Activated CD4-positive, alpha-beta T cell treated with anti-CD3 and anti-CD28 coated beads, Interleukin-2, amount 10 ng/mL, durations not matched to agents 7 days and 5 days (primary cell): ENCODE data around the gene COMTD1. TPM values are rescaled to one million over a fixed set of nuclear protein-coding genes. Genes with fewer than 3 reads are reported as not detected.
A peak's percentile ranks its signal among the peaks of the same experiment; 100 is the strongest.
"Not testable (repeated sequence)": the region's sequence is repeated elsewhere in the genome, so short reads cannot be mapped to it uniquely, and the experiment has no call there.

Source experiments
- CTCF ChIA-PET: fragments of 350-600 bp; sonication (Branson Sonifier 250); formaldehyde crosslinking; loops from one replicate; lab custom pipeline; 2021; ENCODE audit warnings: antibody characterized with exemption; lab: Charles Lee
- POLR2A ChIA-PET: fragments of 350-600 bp; sonication (Branson Sonifier 250); formaldehyde crosslinking; loops from one replicate; lab custom pipeline; 2021; ENCODE audit warnings: antibody characterized with exemption; lab: Charles Lee
- DNase-seq: peaks from one replicate; pipeline ENCODE4 v3.0.0-alpha.2; 2020
- H3K27ac Mint-ChIP-seq: one replicate; pipeline ENCODE4 v1.8.0; 2021; ENCODE audit warnings: mild to moderate bottlenecking, moderate library complexity, mixed read lengths
- H3K27me3 Mint-ChIP-seq: one replicate; pipeline ENCODE4 v1.8.0; 2021; ENCODE audit warnings: mixed read lengths
- H3K36me3 Mint-ChIP-seq: one replicate; pipeline ENCODE4 v1.8.0; 2021; ENCODE audit warnings: low read depth, mixed read lengths
- H3K4me1 Mint-ChIP-seq: one replicate; pipeline ENCODE4 v1.8.0; 2021; ENCODE audit warnings: mixed read lengths
- H3K4me3 Mint-ChIP-seq: one replicate; pipeline ENCODE4 v1.8.0; 2021; ENCODE audit warnings: mild to moderate bottlenecking, moderate library complexity, mixed read lengths
- H3K9me3 Mint-ChIP-seq: one replicate; pipeline ENCODE4 v1.8.0; 2021; ENCODE audit warnings: mixed read lengths
- total RNA-seq, 2 experiments: library from RNA; stranded (reverse); gene quantifications; one replicate each; pipeline ENCODE4 v1.2.3, GENCODE V29; 2021

The COMTD1 gene
- total RNA-seq, 2 experiments from 2014 or later, result 27.3 to 44.7 TPM

DNA sequence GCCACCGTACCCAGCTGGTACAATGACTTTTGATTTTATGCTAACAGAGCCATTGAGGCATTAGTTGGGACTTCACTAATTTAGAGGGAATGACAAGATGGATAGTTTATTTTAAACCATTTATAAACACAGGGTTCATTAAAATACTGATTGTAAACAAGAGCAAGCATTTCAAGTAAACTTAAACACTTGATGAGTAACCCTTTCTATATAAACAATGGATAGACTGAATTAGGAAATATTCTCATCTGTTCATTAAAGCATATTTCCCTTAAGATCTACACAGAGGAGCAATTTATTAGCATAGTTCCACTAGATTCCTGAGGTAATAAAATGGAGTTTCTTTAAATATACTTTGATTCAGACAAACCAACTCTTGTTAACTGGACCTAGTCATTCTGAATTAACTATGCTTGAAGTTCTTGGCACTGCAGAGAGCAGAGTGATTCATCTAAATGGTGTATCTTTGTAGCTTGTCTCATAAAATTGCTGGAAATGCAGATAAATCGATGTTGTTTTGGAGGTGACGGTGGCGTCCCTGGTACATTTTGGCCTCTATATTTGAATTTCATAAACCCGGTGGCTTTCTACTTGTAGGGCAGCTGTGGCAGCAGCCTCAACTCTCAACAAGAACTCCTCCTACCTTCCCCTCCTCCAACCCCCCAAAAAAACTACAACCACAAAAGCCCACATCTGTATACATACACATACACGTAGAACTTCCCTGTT is 40.6 kb downstream of the COMTD1 start:
- no peak for DNase-seq
- POLR2A ChIA-PET, result no interaction called here
- peaks cover 2% of the 10 kb centered on the region for H3K4me1 Mint-ChIP-seq
- CTCF ChIA-PET, result interaction anchor here (1.1 to 3.7 kb wide), 3 partner anchors 9 to 15 kb away, joined by 3 to 16 read pairs (median 7); no protein-coding TSS in a partner anchor
- peaks cover 3% of the 10 kb centered on the region for H3K36me3 Mint-ChIP-seq
- no peaks in the 10 kb centered on the region for H3K9me3 Mint-ChIP-seq
- H3K27me3 Mint-ChIP-seq, result no peaks in the 10 kb centered on the region
- no peak overlapping the region for H3K4me3 Mint-ChIP-seq
- H3K27ac Mint-ChIP-seq, result no peak overlapping the region

DNA sequence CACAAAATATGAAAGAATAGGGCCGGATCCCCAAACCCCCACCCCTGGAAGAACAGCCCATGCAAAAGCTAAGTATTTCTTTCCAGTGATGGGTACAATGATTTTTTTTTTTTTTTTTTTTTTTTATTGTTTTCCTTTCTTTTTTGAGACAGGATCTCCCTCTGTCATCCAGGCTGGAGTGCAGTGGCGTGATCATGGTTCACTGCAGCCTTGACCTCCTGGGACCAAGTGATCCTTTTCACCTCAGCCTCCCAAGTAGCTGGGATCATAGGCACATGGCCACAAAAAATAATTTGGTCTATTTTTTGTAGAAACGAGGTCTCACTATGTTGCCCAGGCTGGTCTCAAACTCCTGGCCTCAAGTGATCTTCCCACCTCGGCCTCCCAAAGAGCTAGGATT is 41.1 kb downstream of the COMTD1 start:
- CTCF ChIA-PET, result interaction anchor here (0.6 to 3.7 kb wide), 3 partner anchors 9 to 12 kb away, joined by 3 to 16 read pairs (median 5); no protein-coding TSS in a partner anchor
- POLR2A ChIA-PET, H3K27me3 Mint-ChIP-seq, H3K4me3 Mint-ChIP-seq, H3K27ac Mint-ChIP-seq, H3K36me3 Mint-ChIP-seq, H3K9me3 Mint-ChIP-seq, H3K4me1 Mint-ChIP-seq, DNase-seq: not testable (repeated sequence)

DNA sequence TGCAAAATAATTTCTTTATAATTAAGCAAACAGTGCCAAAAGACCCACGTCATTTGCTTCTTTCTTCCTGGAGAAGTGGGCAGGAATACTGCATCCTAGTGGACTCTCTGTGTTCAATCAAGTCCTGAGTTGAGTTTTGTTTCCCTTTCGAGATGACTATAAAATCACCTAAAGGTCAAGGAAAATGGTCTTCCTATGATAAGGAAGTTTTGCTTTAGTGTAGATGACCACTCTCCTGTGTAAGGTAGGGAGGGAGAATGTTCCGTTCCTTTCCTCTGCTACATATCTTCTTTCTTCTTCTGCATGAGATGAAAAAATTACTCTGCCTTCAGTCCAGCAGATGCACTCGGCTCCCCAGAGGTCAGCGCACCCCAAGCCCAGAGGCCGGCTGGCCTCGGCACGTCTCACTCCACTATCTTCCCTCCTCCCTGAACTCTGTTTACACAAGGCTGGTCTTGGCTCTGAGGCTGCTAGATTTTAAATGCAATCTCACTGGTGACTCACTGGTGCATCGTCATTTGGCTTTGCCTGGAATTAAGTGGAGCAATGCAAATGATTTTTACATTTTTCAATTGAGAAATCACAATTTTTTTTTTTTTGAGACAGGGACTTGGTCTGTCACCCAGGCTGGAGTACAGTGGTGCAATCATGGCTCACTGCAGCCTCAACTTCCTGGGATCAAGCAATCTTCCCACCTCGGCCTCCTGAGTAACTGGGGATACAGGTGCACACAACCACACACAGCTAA is 43.8 kb downstream of the COMTD1 start:
- POLR2A ChIA-PET, result no interaction called here
- DNase-seq, result no peak
- Mint-ChIP-seq H3K27ac (no peak overlapping the region), H3K36me3 (peaks cover 3% of the 10 kb centered on the region), H3K27me3 (no peaks in the 10 kb centered on the region), H3K9me3 (no peaks in the 10 kb centered on the region), H3K4me1 (peaks cover 13% of the 10 kb centered on the region), H3K4me3 (no peak overlapping the region)
- CTCF ChIA-PET, result interaction anchor here (1.0 kb wide), 1 partner anchor 14 kb away, joined by 4 read pairs; no protein-coding TSS in a partner anchor

DNA sequence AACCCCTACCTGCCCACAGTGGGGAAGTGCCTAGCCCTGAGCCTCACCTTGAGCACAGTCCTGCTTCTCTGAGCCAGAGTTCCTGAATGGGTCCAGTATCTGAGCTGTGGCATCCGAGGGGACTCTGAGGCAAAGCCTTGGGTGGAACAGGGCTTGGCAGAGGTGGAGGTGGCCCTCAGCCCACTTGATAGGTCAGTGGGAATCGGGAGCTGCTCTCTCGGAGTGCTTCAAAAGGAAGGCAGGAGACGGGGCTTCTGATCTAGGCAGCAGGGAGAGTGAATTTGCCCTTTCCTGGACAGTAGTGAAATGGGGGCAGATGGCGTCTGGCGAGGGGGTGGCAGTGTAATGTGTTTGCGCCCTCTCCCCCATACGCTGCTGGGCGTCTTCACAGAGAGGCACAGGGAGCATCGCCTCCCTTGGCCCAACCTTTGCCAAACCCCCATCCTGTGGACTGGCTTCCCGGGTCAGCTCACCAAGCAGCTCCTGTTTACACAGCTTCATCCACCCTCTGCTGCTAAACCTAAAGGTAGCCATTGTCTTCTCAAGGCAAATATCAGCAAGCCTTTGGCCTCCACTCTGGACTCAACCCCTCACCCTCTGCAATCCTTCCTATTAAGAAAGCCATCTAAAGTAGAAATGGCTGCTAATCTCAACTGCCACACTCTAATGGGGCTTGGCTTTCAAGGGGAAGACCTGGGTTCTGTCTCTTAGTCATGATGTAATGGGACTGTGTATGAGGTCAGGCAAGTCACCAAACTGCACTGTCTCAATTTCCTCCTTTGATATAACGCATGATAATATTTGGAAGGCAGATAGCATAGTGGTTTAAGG is 46.3 kb downstream of the COMTD1 start:
- Mint-ChIP-seq H3K36me3 (no peaks in the 10 kb centered on the region), H3K27ac (no peak overlapping the region), H3K9me3 (no peaks in the 10 kb centered on the region), H3K27me3 (no peaks in the 10 kb centered on the region), H3K4me1 (peaks cover 17% of the 10 kb centered on the region), H3K4me3 (no peak overlapping the region)
- DNase-seq, result no peak
- ChIA-PET POLR2A (no interaction called here), CTCF (interaction anchor here (1.5 to 2.8 kb wide), 4 partner anchors 9 to 46 kb away, joined by 3 to 14 read pairs (median 6); partner anchors contain the start of gene COMTD1)

DNA sequence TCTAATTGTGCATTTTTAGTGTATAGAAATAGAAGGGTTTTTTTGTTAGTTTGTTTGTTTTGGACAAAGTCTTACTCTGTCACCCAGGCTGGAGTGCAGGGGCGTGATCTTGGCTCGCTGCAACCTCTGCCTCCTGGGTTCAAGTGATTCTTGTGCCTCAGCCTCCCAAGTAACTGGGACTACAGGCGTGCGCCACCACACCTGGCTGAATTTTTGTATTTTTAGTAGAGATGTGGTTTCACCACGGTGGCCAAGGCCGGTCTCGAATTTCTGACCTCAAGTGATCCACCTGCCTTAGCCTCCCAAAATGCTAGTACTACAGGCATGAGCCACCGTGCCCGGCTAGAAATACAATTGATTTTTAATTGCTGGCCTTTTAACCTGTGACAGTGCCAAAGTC is 47.2 kb downstream of the COMTD1 start:
- not testable (repeated sequence) for H3K27me3 Mint-ChIP-seq, H3K4me3 Mint-ChIP-seq, H3K9me3 Mint-ChIP-seq, DNase-seq, H3K36me3 Mint-ChIP-seq
- ChIA-PET POLR2A (interaction anchor here (0.9 to 1.0 kb wide), 3 partner anchors 23 to 47 kb away, joined by 4 read pairs; partner anchors contain the start of gene COMTD1), CTCF (interaction anchor here (0.7 to 2.8 kb wide), 13 partner anchors 10 to 47 kb away, joined by 3 to 32 read pairs (median 7); partner anchors contain the start of genes COMTD1 and VDAC2)
- Mint-ChIP-seq H3K4me1 (peaks cover 17% of the 10 kb centered on the region), H3K27ac (peak overlapping the region; percentile 89)

DNA sequence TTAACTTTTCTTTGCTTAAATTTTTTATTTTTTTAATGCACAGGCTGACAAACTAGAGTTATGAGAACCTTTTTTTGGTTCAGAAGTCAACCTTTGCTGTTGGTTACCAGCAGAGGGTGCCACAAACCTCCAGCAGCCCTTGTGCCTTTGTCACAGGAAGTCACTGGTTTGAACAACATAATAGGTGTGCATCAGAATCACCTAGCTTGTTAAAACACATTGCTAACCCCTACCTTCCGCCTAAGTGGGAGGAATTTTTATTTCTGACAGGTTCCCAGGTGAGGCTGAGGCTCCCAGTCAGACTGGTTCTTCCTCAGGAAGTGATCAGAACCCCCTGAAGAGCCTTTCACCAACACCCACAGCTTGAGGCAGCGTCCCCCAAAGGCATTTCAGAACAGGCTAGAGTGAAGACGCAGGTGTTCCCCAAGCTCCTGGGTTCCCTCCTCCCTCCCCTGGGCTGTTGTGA is 47.8 kb downstream of the COMTD1 start:
- Mint-ChIP-seq H3K36me3 (no peaks in the 10 kb centered on the region), H3K4me3 (no peak overlapping the region), H3K27ac (peak overlapping the region; percentile 89), H3K27me3 (no peaks in the 10 kb centered on the region), H3K9me3 (no peaks in the 10 kb centered on the region), H3K4me1 (peaks cover 17% of the 10 kb centered on the region)
- CTCF ChIA-PET, result interaction anchor here (0.7 to 2.8 kb wide), 14 partner anchors 10 to 47 kb away, joined by 3 to 32 read pairs (median 6); partner anchors contain the start of genes COMTD1 and VDAC2
- DNase-seq, result peak; percentile 83
- POLR2A ChIA-PET, result interaction anchor here (0.9 to 1.0 kb wide), 3 partner anchors 24 to 48 kb away, joined by 4 read pairs; partner anchors contain the start of gene COMTD1

DNA sequence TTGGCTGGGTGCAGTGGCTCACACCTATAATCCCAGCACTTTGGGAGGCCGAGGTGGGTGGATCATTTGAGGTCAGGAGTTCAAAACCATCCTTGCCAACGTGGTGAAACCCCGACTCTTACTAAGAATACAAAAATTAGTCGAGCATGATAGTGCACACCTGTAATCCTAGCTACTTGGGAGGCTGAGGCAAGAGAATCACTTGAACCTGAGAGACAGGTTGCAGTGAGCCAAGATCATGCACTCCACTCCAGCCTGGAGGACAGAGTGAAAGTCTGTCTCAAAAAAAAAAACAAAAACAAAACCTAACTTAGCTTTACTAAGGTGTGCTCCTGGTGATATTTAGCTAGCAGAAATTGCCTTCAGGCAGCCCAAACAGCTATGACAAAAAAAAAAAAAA is 49.4 kb downstream of the COMTD1 start:
- DNase-seq, result no peak
- CTCF ChIA-PET, result interaction anchor here (0.6 to 2.8 kb wide), 2 partner anchors 14 to 49 kb away, joined by 4 to 32 read pairs; partner anchors contain the start of gene COMTD1
- Mint-ChIP-seq H3K9me3 (no peaks in the 10 kb centered on the region), H3K27me3 (no peaks in the 10 kb centered on the region), H3K4me1 (peaks cover 17% of the 10 kb centered on the region), H3K36me3 (no peaks in the 10 kb centered on the region), H3K4me3 (no peak overlapping the region), H3K27ac (peak overlapping the region; percentile 55)
- POLR2A ChIA-PET, result no interaction called here

Other genes with a start within 250 kb of the COMTD1 start
- 10 to 100 TPM; 12.9 to 13.3 TPM for gene SAMD8, start 124.3 kb downstream of the COMTD1 start, total RNA-seq
- 100 to 1,000 TPM in 1 of 2 experiments, 10 to 100 TPM in 1; 98.6 to 122 TPM for gene VDAC2, start 25.2 kb downstream of the COMTD1 start, total RNA-seq
- under 1 TPM in 1 of 2 experiments, not detected in 1; 0.07 TPM for gene ZNF503, start 165.8 kb upstream of the COMTD1 start, total RNA-seq
- not detected for gene LRMDA, start 195.7 kb upstream of the COMTD1 start, total RNA-seq